Measurements from ENCODE around the gene SMAD4. TPM values are rescaled to one million over a fixed set of nuclear protein-coding genes. Genes with fewer than 3 reads are reported as not detected.

The SMAD4 gene
- total and polyA plus RNA-seq, 2 experiments from 2014 or later, result 41.9 to 103 TPM

GRCh38 chr18:51078026-51078425, 48.0 kb downstream of the SMAD4 start:
- Mint-ChIP-seq H3K4me1 (no peaks in the 10 kb centered on the region), H3K27ac (no peak overlapping the region), H3K9me3 (no peaks in the 10 kb centered on the region), H3K36me3 (ENCODE audit: low read depth) (peaks cover 67% of the 10 kb centered on the region), H3K27me3 (ENCODE audit: insufficient read depth, low read depth, poor library complexity) (no peaks in the 10 kb centered on the region), H3K4me3 (no peak overlapping the region)
- ATAC-seq, result no peak
- H3K9me2 ChIP-seq (ENCODE audit: insufficient read depth), result no peaks in the 10 kb centered on the region
- H2AFZ ChIP-seq, result no peak overlapping the region
- peaks cover 19% of the 10 kb centered on the region for H3K79me2 ChIP-seq (replicated peaks; ENCODE audit: insufficient read depth)
- no peaks in the 10 kb centered on the region for H3F3A ChIP-seq (replicated peaks; ENCODE audit: low read depth)
- no peaks in the 10 kb centered on the region for H3K27me3 ChIP-seq (ENCODE audit: insufficient read depth)
- no peak overlapping the region for H3K4me2 ChIP-seq
- H3K36me3 ChIP-seq (ENCODE audit: insufficient read depth), result peaks cover 36% of the 10 kb centered on the region
- TF ChIP-seq ETS1 (IDR thresholded peaks at IDR 0.05), result no peak
- TF ChIP-seq EZH2 (IDR thresholded peaks at IDR 0.05; ENCODE audit: low read depth, unreplicated experiment), result no peak
- no peak for TF ChIP-seq POLR2AphosphoS5 (IDR thresholded peaks at IDR 0.05; ENCODE audit: low read depth)
- TF ChIP-seq STAT1 (IDR thresholded peaks at IDR 0.05; ENCODE audit: unreplicated experiment), result no peak
- no peak for TF ChIP-seq JUNB (IDR thresholded peaks at IDR 0.05; ENCODE audit: unreplicated experiment)
- TF ChIP-seq NANOG (IDR thresholded peaks at IDR 0.05; ENCODE audit: borderline replicate concordance), result no peak
- TF ChIP-seq REST (IDR thresholded peaks at IDR 0.05; ENCODE audit: unreplicated experiment), result no peak
- no peak for TF ChIP-seq ZNF462 (CRISPR knock-in tag; IDR thresholded peaks at IDR 0.05)
- no peak for TF ChIP-seq EZH2phosphoT487 (IDR thresholded peaks at IDR 0.05; ENCODE audit: unreplicated experiment)
- TF ChIP-seq ZNF331 (CRISPR knock-in tag; IDR thresholded peaks at IDR 0.05; ENCODE audit: low read depth), result no peak
- TF ChIP-seq CREB1 (CRISPR knock-in tag; IDR thresholded peaks at IDR 0.05; ENCODE audit: low read depth), result no peak
- no peak for TF ChIP-seq ZNF114 (CRISPR knock-in tag; IDR thresholded peaks at IDR 0.05)
- no peak for TF ChIP-seq CTCF (conservative IDR thresholded peaks at IDR 0.05; ENCODE audit: low read depth in 2 of 2)
- H4K20me1 ChIP-seq (replicated peaks; ENCODE audit: insufficient read depth), result no peaks in the 10 kb centered on the region
- H3K4me1 ChIP-seq (ENCODE audit: insufficient read depth), result no peaks in the 10 kb centered on the region
- H3K27ac ChIP-seq (ENCODE audit: low read depth), result no peak overlapping the region
- no peak for DNase-seq (ENCODE audit: low spot score)
- H3K4me3 ChIP-seq, result no peak overlapping the region
